GM04504 (cell line): Measurements from ENCODE around the gene LYSMD1.
"Not testable (repeated sequence)": the region's sequence is repeated elsewhere in the genome, so short reads cannot be mapped to it uniquely, and the experiment has no call there.

Source experiments
- DNase-seq: peaks from one replicate; pipeline ENCODE4 v3.0.0-alpha.2; 2012; ENCODE audit warnings: low read depth

LYSMD1 gene

DNA sequence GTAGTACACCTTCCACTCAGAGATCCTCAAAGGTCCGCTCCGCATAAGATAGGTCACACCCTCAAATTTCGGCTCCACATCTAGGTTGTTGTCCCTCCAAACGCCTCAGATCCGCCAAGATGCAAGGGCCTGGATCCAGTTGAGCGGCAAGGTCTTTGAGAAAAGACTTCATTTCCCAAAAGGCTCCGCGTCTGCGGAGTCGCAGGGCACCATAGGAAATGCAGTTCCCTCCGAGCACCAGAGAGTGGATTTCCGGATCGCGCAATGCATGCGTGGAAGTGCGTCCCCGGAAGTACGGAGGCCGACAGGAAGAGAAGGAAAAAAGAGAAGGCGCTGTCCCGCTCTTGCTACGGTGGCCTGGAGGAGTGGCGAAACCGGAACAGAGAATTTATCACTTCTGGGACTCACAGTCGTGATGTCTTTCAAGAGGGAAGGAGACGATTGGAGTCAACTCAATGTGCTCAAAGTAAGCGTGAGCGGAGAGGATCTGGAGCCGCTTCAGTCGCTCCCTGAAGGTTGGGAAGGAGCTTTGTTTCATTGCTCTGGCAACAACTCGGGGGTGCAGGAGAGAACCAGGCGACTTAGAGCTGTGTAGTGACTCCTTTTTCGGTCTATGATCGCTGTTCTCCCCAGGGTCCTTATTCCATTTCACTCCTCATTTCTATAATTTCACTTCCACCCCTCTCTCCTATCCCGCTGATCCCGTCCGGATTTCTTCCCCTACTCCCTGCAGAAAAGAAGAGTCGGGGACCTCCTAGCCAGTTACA, at the start of gene LYSMD1, which contains the start of gene SCNM1:
TSS of gene LYSMD1 (minus strand) at position 165 of the 767 bp plus-strand sequence. CDS start 644 bp downstream, outside the sequence.
TSS of gene SCNM1 (plus strand) at position 407 of the 767 bp plus-strand sequence. CDS start at position 416, 9 bp downstream.
- DNase-seq, result peak; percentile 99

GRCh38 chr1:151213560-151213959, 47.9 kb upstream of the LYSMD1 start:
- DNase-seq, result no peak

DNA sequence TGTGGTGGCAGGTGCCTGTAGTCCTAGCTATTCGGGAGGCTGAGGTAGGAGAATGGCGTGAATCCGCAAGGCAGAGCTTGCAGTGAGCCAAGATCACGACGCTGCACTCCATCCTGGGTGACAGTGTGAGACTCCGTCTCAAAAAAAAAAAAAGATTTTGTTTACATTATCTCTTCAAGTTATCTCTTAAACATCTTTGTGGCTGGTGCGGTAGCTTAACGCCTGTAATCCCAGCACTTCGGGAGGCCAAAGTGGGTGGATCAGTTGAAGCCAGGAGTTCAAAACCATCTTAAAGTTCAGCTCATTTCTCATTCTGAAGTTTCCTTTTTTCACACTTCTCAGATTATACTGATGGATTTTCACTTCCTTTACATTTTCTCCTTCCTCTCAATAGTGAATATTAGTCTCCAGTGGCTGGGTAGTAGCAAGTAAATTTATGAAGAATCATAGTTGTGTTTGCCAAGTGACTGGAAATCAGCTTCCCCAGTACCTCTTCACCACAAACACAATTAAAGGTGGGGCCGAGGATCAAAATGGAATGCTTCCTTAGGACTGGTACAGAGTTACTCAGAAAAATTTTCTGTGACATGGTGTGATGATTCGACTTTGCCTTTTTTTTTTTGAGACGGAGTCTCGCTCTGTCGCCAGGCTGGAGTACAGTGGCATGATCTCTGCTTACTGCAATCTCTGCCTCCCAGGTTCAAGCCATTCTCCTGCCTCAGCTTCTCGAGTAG, 46.4 kb upstream of the LYSMD1 start:
- DNase-seq, result no peak

- DNase-seq, result peak; percentile 53
Observed at GRCh38 chr1:151210830-151211229, 45.1 kb upstream of the LYSMD1 start.

GRCh38 chr1:151205381-151205965, 39.8 kb upstream of the LYSMD1 start:
- DNase-seq, result not testable (repeated sequence)

DNA sequence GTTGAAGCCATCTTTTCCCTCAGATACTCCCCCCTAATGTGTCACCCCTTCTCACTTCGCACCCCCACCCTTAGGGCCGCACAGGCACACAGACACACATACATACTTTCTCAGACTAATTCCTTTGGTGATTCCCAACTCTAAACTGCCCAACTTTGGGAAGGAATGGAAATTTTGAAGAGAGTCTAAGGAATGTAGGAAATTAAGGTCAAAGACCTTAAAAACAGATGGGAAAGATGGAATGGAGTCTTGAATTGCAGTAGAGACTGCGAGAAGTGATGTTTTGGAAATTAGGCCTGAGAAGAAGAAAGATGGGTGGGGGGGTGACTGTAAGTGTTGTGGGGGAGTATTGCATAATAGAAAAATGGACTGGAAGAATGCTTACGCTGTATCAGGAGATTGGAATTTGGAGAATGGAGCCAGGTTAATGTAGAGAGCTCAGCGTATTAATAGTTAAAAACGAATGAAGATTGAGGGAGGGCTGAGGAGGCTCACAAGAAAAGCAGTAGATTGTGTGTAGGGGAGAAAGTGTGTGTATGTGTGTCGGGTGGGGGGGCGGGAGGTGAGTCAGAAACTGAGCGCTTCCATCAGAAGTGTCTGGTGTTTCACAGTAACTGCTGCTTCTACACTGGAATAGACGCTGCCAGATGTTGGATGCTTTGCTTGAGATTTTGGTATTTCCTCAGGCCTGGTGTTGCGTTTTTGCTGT, 34.3 kb upstream of the LYSMD1 start:
- peak; percentile 68 for DNase-seq

- peak; percentile 98 for DNase-seq
Observed at GRCh38 chr1:151198254-151199127, 32.8 kb upstream of the LYSMD1 start, which contains the start of gene PIP5K1A. TSS of gene PIP5K1A (plus strand) at chr1:151198552. CDS start at chr1:151198997, 445 bp downstream.

- no peak for DNase-seq
Observed at GRCh38 chr1:151197863-151198253, 32.2 kb upstream of the LYSMD1 start.

- DNase-seq, result peak; percentile 79
Observed at GRCh38 chr1:151196292-151196800, 30.6 kb upstream of the LYSMD1 start.

- peak; percentile 78 for DNase-seq
Observed at GRCh38 chr1:151194894-151195594, 29.3 kb upstream of the LYSMD1 start.

GRCh38 chr1:151193856-151194255, 28.2 kb upstream of the LYSMD1 start:
- DNase-seq, result no peak

- DNase-seq, result no peak
Observed at GRCh38 chr1:151193304-151193703, 27.6 kb upstream of the LYSMD1 start.

DNA sequence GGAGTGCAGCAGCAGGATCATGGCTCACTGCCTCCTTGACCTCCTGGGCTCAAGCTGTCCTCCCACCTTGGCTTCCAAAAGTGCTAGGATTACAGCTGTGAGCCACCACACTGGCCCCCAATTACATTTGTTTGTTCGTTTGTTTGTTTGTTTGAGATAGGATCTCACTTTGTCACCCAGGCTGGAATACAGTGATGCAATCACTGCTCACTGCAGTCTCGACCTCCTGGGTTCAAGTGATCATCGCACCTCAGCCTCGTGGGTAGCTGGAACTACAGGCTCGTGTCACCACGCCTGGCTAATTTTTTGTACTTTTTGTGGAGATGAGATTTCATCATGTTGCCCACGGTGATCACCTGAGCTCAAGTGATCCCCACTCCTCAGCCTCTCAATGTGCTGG, 26.3 kb upstream of the LYSMD1 start:
- DNase-seq, result no peak

DNA sequence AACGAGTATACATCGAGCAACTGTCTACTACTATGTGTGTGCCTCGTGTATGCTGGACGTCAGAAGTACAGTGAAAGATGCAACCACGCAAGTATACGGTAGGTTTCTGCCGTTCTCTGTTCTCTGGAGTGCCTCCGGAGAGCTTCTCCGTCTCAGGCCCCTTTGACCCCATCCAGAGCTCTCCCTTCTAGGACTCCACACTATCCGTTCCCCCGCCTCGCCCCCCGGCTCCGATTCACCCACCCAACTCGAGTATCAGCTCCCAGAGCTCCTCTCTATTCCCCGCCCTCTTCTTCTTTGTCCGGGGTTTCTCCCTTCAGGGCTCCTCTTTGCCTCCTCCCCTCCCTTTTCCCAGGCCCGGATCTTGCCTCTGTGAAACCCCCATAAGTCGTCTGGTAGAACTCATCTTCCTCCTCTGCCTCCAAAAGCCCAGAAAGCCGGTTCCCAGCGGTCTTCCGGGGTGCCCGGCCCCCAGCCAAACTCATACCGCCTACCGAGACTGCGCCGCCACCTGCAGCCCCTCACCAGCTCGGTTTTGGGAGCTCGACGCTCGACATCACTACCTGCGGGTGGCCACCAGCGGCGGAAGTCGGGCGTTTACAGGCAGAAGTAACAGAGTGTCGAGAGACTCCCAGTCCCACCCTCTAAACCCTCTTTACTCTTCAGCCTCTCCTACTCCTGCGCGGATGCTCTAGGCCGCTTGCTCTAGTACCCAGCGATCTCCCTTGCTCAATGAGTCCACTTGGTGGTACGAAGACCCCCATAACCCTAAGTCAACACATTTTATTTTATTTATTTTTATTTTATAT, 24.1 kb upstream of the LYSMD1 start, which contains the start of gene VPS72:
TSS of gene VPS72 (minus strand) at position 561 of the 809 bp plus-strand sequence. CDS start at position 485, 76 bp downstream.
- DNase-seq, result peak; percentile 72

DNA sequence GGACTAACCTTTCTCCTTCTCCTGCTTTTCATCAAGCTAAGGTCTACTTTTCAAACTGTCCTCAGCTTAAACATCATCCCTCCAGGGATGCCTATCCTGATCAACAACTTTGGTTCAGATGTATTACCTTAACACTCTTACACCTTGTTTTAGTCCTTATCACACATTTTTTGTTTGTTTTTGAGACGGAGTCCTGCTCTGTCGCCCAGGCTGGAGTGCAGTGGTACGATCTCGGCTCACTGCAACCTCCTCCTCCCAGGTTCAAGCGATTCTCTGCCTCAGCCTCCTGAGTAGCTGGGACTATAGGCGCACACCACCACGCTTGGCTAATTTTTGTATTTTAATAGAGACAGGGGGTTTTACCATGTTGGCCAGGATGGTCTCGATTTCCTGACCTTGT, 23.0 kb upstream of the LYSMD1 start:
- not testable (repeated sequence) for DNase-seq

DNA sequence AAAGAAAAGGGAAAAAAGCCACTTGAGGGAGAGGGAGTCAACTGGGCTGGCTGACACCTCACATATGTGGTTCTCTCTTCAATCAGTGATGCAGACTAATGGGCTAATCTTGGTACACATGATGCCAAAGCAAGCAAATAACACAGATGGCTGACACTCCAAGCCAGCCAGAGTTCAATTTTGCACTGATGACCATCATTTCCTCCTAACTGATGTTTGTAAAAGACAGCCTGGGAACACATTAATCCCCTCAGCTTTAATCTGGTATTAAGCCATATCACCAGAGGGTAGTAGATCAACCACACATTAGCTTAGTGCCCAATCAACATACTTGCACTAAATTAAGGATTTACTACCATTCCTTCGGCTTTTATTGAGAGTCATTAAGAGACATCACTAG, 21.5 kb upstream of the LYSMD1 start:
- DNase-seq, result no peak

GRCh38 chr1:151184211-151184610, 18.5 kb upstream of the LYSMD1 start:
- DNase-seq, result no peak

- DNase-seq, result no peak
Observed at GRCh38 chr1:151176514-151177045, 10.9 kb upstream of the LYSMD1 start.

DNA sequence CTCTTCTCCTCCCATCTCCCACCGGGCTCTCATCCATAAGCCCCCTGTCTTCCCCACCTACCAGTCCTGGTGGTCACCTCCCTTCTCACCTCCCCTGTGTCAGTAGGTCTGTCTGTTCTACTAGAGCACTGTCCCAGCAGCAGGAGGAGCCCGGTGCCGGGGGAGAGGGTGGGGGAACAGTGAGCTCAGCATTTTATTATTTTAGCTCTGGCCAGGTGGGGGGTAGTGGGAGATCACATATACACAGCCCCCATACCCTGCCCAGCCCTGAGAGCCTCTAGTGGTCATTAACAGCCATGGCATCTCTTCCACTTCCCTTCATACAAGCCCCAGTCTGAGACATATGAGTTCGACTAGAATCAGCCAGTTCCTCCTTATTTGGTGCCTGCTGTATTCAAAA, 10.2 kb upstream of the LYSMD1 start, which contains the start of gene TMOD4:
TSS of gene TMOD4 (minus strand) at position 119 of the 400 bp plus-strand sequence. CDS start 1,106 bp downstream, outside the sequence.
- no peak for DNase-seq
